Type B pancreatic cell (in vitro differentiated cells): ENCODE results near the gene C1orf87. TPM values are rescaled to one million over a fixed set of nuclear protein-coding genes. Genes with fewer than 3 reads are reported as not detected.

Source experiments
- DNase-seq: peaks from one replicate; pipeline ENCODE4 v3.0.0; 2021; ENCODE audit warnings: mixed read lengths; ENCODE audit not compliant: unreplicated experiment; ENCODE audit errors: extremely low spot score
- H3K27ac Mint-ChIP-seq: 2 replicates; pipeline ENCODE4 v1.8.0; 2021; ENCODE audit warnings: mild to moderate bottlenecking, mixed read lengths
- H3K27me3 Mint-ChIP-seq: 2 replicates; pipeline ENCODE4 v1.8.0; 2021; ENCODE audit warnings: mixed read lengths
- H3K36me3 Mint-ChIP-seq: 2 replicates; pipeline ENCODE4 v1.8.0; 2021; ENCODE audit warnings: mixed read lengths
- H3K4me1 Mint-ChIP-seq: one replicate; pipeline ENCODE4 v1.8.0; 2021; ENCODE audit warnings: mixed read lengths; ENCODE audit not compliant: unreplicated experiment
- H3K4me3 Mint-ChIP-seq: 2 replicates; pipeline ENCODE4 v1.8.0; 2021; ENCODE audit warnings: mild to moderate bottlenecking, mixed read lengths
- H3K9me3 Mint-ChIP-seq: 2 replicates; pipeline ENCODE4 v1.8.0; 2021; ENCODE audit warnings: mixed read lengths
- CTCF ChIP-seq: fragments of 200-600 bp; sonication (generic); conservative IDR thresholded peaks from 2 replicates; pipeline ENCODE4 v1.5.0; 2021; ENCODE audit warnings: antibody characterized with exemption, mild to moderate bottlenecking
- total RNA-seq: library from RNA; stranded (reverse); gene quantifications from 2 replicates; pipeline ENCODE4 v1.2.1, GENCODE V29; 2021; ENCODE audit warnings: low replicate concordance

Gene C1orf87
- total RNA-seq, 1 donor from 2014 or later, result not detected

- no peaks in the 10 kb centered on the region for H3K27me3 Mint-ChIP-seq
- H3K36me3 Mint-ChIP-seq, result no peaks in the 10 kb centered on the region
- DNase-seq, result no peak
- no peak overlapping the region for H3K27ac Mint-ChIP-seq
- no peak for TF ChIP-seq CTCF
- H3K9me3 Mint-ChIP-seq, result peaks cover 5% of the 10 kb centered on the region
- no peak overlapping the region for H3K4me3 Mint-ChIP-seq
- H3K4me1 Mint-ChIP-seq, result no peaks in the 10 kb centered on the region
Measured at GRCh38 chr1:60049188-60049587, 24.4 kb downstream of the C1orf87 start.

- H3K4me3 Mint-ChIP-seq, result no peak overlapping the region
- H3K27me3 Mint-ChIP-seq, result peaks cover 3% of the 10 kb centered on the region
- H3K4me1 Mint-ChIP-seq, result no peaks in the 10 kb centered on the region
- H3K9me3 Mint-ChIP-seq, result no peaks in the 10 kb centered on the region
- no peak for TF ChIP-seq CTCF
- H3K36me3 Mint-ChIP-seq, result no peaks in the 10 kb centered on the region
- DNase-seq, result no peak
- no peak overlapping the region for H3K27ac Mint-ChIP-seq
Measured at GRCh38 chr1:60044881-60045280, 28.7 kb downstream of the C1orf87 start.

GRCh38 chr1:60041783-60042182 lies 31.8 kb downstream of the C1orf87 start:
- DNase-seq, result no peak
- Mint-ChIP-seq H3K4me3 (no peak overlapping the region), H3K27me3 (peaks cover 3% of the 10 kb centered on the region), H3K36me3 (no peaks in the 10 kb centered on the region), H3K27ac (no peak overlapping the region), H3K4me1 (no peaks in the 10 kb centered on the region), H3K9me3 (no peaks in the 10 kb centered on the region)
- TF ChIP-seq CTCF, result no peak

GRCh38 chr1:60037669-60038068 lies 35.9 kb downstream of the C1orf87 start:
- Mint-ChIP-seq H3K36me3 (no peaks in the 10 kb centered on the region), H3K4me1 (no peaks in the 10 kb centered on the region), H3K27me3 (peaks cover 3% of the 10 kb centered on the region), H3K27ac (no peak overlapping the region), H3K9me3 (no peaks in the 10 kb centered on the region), H3K4me3 (no peak overlapping the region)
- TF ChIP-seq CTCF, result no peak
- no peak for DNase-seq

GRCh38 chr1:60036856-60037460 lies 36.6 kb downstream of the C1orf87 start:
- no peak for DNase-seq
- H3K36me3 Mint-ChIP-seq, result no peaks in the 10 kb centered on the region
- H3K27me3 Mint-ChIP-seq, result peaks cover 3% of the 10 kb centered on the region
- no peak for TF ChIP-seq CTCF
- no peak overlapping the region for H3K27ac Mint-ChIP-seq
- H3K9me3 Mint-ChIP-seq, result no peaks in the 10 kb centered on the region
- H3K4me3 Mint-ChIP-seq, result no peak overlapping the region
- no peaks in the 10 kb centered on the region for H3K4me1 Mint-ChIP-seq

- peaks cover 3% of the 10 kb centered on the region for H3K27me3 Mint-ChIP-seq
- DNase-seq, result no peak
- TF ChIP-seq CTCF, result no peak
- H3K36me3 Mint-ChIP-seq, result no peaks in the 10 kb centered on the region
- no peaks in the 10 kb centered on the region for H3K9me3 Mint-ChIP-seq
- H3K4me1 Mint-ChIP-seq, result no peaks in the 10 kb centered on the region
- H3K27ac Mint-ChIP-seq, result no peak overlapping the region
- H3K4me3 Mint-ChIP-seq, result no peak overlapping the region
Measured at GRCh38 chr1:60035921-60036320, 37.6 kb downstream of the C1orf87 start.
